ENCODE measurements around the gene RASL10A. TPM values are rescaled to one million over a fixed set of nuclear protein-coding genes. Genes with fewer than 3 reads are reported as not detected.
A peak's percentile ranks its signal among the peaks of the same experiment; 100 is the strongest.

RASL10A gene
- total and polyA plus RNA-seq, 9 of the 15 experiments (the other 6 are each of a cell fraction or from before 2014, with no cell fraction given): 0.17 to 1.2 (median 0.45) TPM; not detected in 3

DNA sequence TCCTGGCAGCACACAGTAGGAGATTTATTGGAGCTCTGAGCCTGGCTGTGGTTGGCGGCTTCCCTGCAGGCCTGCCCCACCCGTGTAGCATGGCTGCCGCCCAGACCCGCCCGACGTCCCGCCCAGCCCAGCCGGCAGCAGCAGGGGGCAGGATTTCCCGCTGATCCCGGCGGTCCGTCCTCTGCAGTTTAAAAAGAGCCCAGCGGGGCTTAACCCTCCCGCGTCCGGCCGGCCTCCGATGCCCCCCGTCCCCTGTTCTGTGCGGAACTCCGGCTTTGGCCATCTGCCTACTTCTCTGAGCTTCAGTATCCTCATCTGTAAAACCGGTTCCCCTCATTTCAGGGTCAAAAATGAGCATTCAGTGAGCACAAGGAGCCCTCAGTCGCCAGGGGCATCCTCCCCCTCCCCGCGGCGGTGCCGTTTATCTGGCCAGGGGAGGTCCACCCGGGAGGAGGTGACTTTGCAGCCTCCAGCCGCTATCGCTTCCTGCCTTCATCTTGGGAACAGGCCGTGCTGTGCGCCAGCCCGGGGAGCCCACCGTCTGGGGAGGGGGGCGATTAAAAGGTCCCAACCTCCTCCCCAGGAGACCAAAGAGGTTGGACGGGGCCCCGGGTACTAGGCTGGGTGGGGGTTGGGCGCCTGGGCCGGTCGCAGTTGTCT lies 9.2 kb downstream of the RASL10A start, which contains the start of gene GAS2L1 (continued):
- no peak for TF ChIP-seq NUFIP1 (IDR thresholded peaks at IDR 0.05; ENCODE audit: partially characterized antibody)
- no peak for TF ChIP-seq SP2 (IDR thresholded peaks at IDR 0.05; ENCODE audit: extremely low read depth, low read depth, low read length, poor library complexity, severe bottlenecking)
- TF ChIP-seq, protein P1, sequence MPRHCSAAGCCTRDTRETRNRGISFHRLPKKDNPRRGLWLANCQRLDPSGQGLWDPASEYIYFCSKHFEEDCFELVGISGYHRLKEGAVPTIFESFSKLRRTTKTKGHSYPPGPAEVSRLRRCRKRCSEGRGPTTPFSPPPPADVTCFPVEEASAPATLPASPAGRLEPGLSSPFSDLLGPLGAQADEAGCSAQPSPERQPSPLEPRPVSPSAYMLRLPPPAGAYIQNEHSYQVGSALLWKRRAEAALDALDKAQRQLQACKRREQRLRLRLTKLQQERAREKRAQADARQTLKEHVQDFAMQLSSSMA (CRISPR knock-in tag; IDR thresholded peaks at IDR 0.05): no peak
- no peak for TF ChIP-seq SAFB (IDR thresholded peaks at IDR 0.05; ENCODE audit: borderline replicate concordance, low read depth, low read length)
- no peak for TF ChIP-seq COPS2 (conservative IDR thresholded peaks at IDR 0.05)
- TF ChIP-seq TEAD2 (tag; IDR thresholded peaks at IDR 0.05): no peak
- TF ChIP-seq, protein P2, sequence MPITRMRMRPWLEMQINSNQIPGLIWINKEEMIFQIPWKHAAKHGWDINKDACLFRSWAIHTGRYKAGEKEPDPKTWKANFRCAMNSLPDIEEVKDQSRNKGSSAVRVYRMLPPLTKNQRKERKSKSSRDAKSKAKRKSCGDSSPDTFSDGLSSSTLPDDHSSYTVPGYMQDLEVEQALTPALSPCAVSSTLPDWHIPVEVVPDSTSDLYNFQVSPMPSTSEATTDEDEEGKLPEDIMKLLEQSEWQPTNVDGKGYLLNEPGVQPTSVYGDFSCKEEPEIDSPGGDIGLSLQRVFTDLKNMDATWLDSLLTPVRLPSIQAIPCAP (CRISPR knock-in tag; IDR thresholded peaks at IDR 0.05; ENCODE audit: borderline replicate concordance): no peak
- no peak for TF ChIP-seq CEBPG (CRISPR knock-in tag; IDR thresholded peaks at IDR 0.05)
- no peak for TF ChIP-seq CEBPG (tag; conservative IDR thresholded peaks at IDR 0.05 in 1 of 2, IDR thresholded peaks at IDR 0.05 in 1 of 2)
- no peak for TF ChIP-seq MEF2A (IDR thresholded peaks at IDR 0.05; ENCODE audit: control insufficient read depth, low read depth, low read length)
- TF ChIP-seq SAP30 (IDR thresholded peaks at IDR 0.05; ENCODE audit: borderline replicate concordance, insufficient read depth, low read depth, low read length, poor library complexity, severe bottlenecking): no peak
- peak; percentile 11; the same call in 1 of the 2 replicates for TF ChIP-seq CREM (IDR thresholded peaks at IDR 0.05; ENCODE audit: low read depth)
- TF ChIP-seq NFIX (CRISPR knock-in tag; IDR thresholded peaks at IDR 0.05; ENCODE audit: low read depth): no peak
- TF ChIP-seq, protein P3, sequence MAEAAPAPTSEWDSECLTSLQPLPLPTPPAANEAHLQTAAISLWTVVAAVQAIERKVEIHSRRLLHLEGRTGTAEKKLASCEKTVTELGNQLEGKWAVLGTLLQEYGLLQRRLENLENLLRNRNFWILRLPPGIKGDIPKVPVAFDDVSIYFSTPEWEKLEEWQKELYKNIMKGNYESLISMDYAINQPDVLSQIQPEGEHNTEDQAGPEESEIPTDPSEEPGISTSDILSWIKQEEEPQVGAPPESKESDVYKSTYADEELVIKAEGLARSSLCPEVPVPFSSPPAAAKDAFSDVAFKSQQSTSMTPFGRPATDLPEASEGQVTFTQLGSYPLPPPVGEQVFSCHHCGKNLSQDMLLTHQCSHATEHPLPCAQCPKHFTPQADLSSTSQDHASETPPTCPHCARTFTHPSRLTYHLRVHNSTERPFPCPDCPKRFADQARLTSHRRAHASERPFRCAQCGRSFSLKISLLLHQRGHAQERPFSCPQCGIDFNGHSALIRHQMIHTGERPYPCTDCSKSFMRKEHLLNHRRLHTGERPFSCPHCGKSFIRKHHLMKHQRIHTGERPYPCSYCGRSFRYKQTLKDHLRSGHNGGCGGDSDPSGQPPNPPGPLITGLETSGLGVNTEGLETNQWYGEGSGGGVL (CRISPR knock-in tag; IDR thresholded peaks at IDR 0.05): no peak
- no peak for TF ChIP-seq SMARCA5 (IDR thresholded peaks at IDR 0.05)
- TF ChIP-seq ZNF41 (CRISPR knock-in tag; conservative IDR thresholded peaks at IDR 0.05): no peak
- TF ChIP-seq, protein P4, sequence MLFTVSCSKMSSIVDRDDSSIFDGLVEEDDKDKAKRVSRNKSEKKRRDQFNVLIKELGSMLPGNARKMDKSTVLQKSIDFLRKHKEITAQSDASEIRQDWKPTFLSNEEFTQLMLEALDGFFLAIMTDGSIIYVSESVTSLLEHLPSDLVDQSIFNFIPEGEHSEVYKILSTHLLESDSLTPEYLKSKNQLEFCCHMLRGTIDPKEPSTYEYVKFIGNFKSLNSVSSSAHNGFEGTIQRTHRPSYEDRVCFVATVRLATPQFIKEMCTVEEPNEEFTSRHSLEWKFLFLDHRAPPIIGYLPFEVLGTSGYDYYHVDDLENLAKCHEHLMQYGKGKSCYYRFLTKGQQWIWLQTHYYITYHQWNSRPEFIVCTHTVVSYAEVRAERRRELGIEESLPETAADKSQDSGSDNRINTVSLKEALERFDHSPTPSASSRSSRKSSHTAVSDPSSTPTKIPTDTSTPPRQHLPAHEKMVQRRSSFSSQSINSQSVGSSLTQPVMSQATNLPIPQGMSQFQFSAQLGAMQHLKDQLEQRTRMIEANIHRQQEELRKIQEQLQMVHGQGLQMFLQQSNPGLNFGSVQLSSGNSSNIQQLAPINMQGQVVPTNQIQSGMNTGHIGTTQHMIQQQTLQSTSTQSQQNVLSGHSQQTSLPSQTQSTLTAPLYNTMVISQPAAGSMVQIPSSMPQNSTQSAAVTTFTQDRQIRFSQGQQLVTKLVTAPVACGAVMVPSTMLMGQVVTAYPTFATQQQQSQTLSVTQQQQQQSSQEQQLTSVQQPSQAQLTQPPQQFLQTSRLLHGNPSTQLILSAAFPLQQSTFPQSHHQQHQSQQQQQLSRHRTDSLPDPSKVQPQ (CRISPR knock-in tag; IDR thresholded peaks at IDR 0.05; ENCODE audit: borderline replicate concordance): no peak
- no peak for TF ChIP-seq GTF2A2 (tag; IDR thresholded peaks at IDR 0.05)

All from K562 (cell line).